ENCODE measurements around the gene FBLN2. TPM values are rescaled to one million over a fixed set of nuclear protein-coding genes. Genes with fewer than 3 reads are reported as not detected.

Gene FBLN2
- total RNA-seq, 1 donor from 2014 or later: 413 TPM

GRCh38 chr3:13571831-13572750 is 23.2 kb downstream of the FBLN2 start:
- Mint-ChIP-seq H3K9me3 (ENCODE audit: low read depth) (no peaks in the 10 kb centered on the region), H3K4me3 (ENCODE audit: unreplicated experiment) (no peak overlapping the region), H3K4me1 (ENCODE audit: low read depth) (peaks cover 54% of the 10 kb centered on the region), H3K27ac (ENCODE audit: unreplicated experiment) (no peak overlapping the region), H3K27me3 (ENCODE audit: low read depth) (no peaks in the 10 kb centered on the region), H3K36me3 (ENCODE audit: low read depth) (peaks cover 9% of the 10 kb centered on the region)
- TF ChIP-seq CTCF (IDR thresholded peaks at IDR 0.05): no peak
- peak; percentile 85 for DNase-seq (ENCODE audit: low spot score)

DNA sequence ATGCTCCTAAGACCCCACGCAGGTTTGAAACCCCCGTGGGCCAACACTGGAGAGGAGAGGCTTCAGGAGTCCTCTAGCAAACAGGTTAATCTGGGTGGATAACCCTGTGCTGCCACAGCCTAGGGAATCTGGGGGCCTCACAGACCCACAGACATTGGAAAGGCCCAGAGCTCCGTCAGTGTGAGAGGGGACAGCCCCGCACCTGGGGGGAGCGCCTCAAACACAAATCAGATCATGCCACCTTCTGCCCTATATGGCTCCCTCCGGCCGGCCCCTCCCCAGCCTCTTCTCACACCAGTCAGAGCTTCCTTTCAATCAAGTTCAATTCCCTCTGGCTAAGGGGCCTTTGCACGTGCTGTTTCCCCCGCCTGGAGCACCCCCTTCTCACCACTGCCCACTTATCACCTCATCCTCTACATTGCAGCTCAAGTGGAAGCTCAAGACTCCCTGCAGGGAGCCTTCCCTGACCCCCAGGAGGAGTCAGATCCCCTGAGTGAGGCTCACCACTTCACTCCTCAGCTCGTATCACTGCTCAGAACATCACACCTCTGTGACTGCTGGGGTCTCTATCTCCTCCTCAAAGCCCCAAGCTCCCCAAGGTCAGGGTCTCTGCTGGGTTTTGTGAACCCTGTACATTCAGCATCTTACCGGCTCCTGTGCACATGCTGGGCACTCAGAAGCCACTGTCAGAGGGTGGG is 24.1 kb downstream of the FBLN2 start:
- no peak for TF ChIP-seq CTCF (IDR thresholded peaks at IDR 0.05)
- no peaks in the 10 kb centered on the region for H3K9me3 Mint-ChIP-seq (ENCODE audit: low read depth)
- no peak overlapping the region for H3K4me3 Mint-ChIP-seq (ENCODE audit: unreplicated experiment)
- H3K36me3 Mint-ChIP-seq (ENCODE audit: low read depth): peaks cover 9% of the 10 kb centered on the region
- H3K27me3 Mint-ChIP-seq (ENCODE audit: low read depth): no peaks in the 10 kb centered on the region
- peaks cover 57% of the 10 kb centered on the region for H3K4me1 Mint-ChIP-seq (ENCODE audit: low read depth)
- DNase-seq (ENCODE audit: low spot score): peak; percentile 46
- no peak overlapping the region for H3K27ac Mint-ChIP-seq (ENCODE audit: unreplicated experiment)

- no peak for TF ChIP-seq CTCF (IDR thresholded peaks at IDR 0.05)
- Mint-ChIP-seq H3K27me3 (ENCODE audit: low read depth) (no peaks in the 10 kb centered on the region), H3K4me3 (ENCODE audit: unreplicated experiment) (peak overlapping the region; percentile 15), H3K4me1 (ENCODE audit: low read depth) (peaks cover 53% of the 10 kb centered on the region), H3K27ac (ENCODE audit: unreplicated experiment) (no peak overlapping the region), H3K36me3 (ENCODE audit: low read depth) (peaks cover 9% of the 10 kb centered on the region), H3K9me3 (ENCODE audit: low read depth) (no peaks in the 10 kb centered on the region)
- DNase-seq (ENCODE audit: low spot score): peak; percentile 73
Measured at GRCh38 chr3:13574083-13574797, 25.3 kb downstream of the FBLN2 start.

GRCh38 chr3:13574798-13575451 is 26.0 kb downstream of the FBLN2 start:
- H3K4me1 Mint-ChIP-seq (ENCODE audit: low read depth): peaks cover 46% of the 10 kb centered on the region
- peak overlapping the region; percentile 15 for H3K4me3 Mint-ChIP-seq (ENCODE audit: unreplicated experiment)
- TF ChIP-seq CTCF (IDR thresholded peaks at IDR 0.05): no peak
- H3K9me3 Mint-ChIP-seq (ENCODE audit: low read depth): no peaks in the 10 kb centered on the region
- DNase-seq (ENCODE audit: low spot score): peak; percentile 59
- H3K27me3 Mint-ChIP-seq (ENCODE audit: low read depth): no peaks in the 10 kb centered on the region
- peak overlapping the region; percentile 61 for H3K27ac Mint-ChIP-seq (ENCODE audit: unreplicated experiment)
- peaks cover 9% of the 10 kb centered on the region for H3K36me3 Mint-ChIP-seq (ENCODE audit: low read depth)
